Activated naive CD4-positive, alpha-beta T cell treated with anti-CD3 and anti-CD28 coated beads for 36 hours (primary cell): Measurements from ENCODE around the gene IL20RA. TPM values are rescaled to one million over a fixed set of nuclear protein-coding genes. Genes with fewer than 3 reads are reported as not detected.
"Not testable (repeated sequence)": the region's sequence is repeated elsewhere in the genome, so short reads cannot be mapped to it uniquely, and the experiment has no call there.

Source experiments
- CTCF ChIA-PET: fragments of 350-600 bp; sonication (Branson Sonifier 250); formaldehyde crosslinking; loops from one replicate; lab custom pipeline; 2021; ENCODE audit warnings: antibody characterized with exemption; lab: Charles Lee
- DNase-seq: peaks from one replicate; pipeline ENCODE4 v3.0.0-alpha.2; 2020
- H3K27ac Mint-ChIP-seq: one replicate; pipeline ENCODE4 v1.8.0; 2021; ENCODE audit warnings: mild to moderate bottlenecking, mixed read lengths
- H3K27me3 Mint-ChIP-seq: one replicate; pipeline ENCODE4 v1.8.0; 2021; ENCODE audit warnings: low read depth, mixed read lengths
- H3K36me3 Mint-ChIP-seq: one replicate; pipeline ENCODE4 v1.8.0; 2021; ENCODE audit warnings: low read depth, mixed read lengths
- H3K4me1 Mint-ChIP-seq: one replicate; pipeline ENCODE4 v1.8.0; 2021; ENCODE audit warnings: low read depth, mixed read lengths
- H3K4me3 Mint-ChIP-seq: one replicate; pipeline ENCODE4 v1.8.0; 2021; ENCODE audit warnings: mild to moderate bottlenecking, moderate library complexity, mixed read lengths
- H3K9me3 Mint-ChIP-seq: one replicate; pipeline ENCODE4 v1.8.0; 2021; ENCODE audit warnings: mixed read lengths
- intact Hi-C: fragments of 100-400 bp; cut with micrococcal nuclease; formaldehyde crosslinking; loops from one replicate; pipeline ENCODE4 v1.15.1; 2023
- total RNA-seq, 2 experiments: library from RNA; stranded (reverse); gene quantifications; one replicate each; pipeline ENCODE4 v1.2.3, GENCODE V29; 2021

Gene IL20RA
- total RNA-seq, 2 experiments from 2014 or later, result not detected

GRCh38 chr6:136961848-136962247 is 82.9 kb downstream of the IL20RA start:
- Mint-ChIP-seq H3K4me1 (peaks cover 4% of the 10 kb centered on the region), H3K27me3 (peaks cover 6% of the 10 kb centered on the region), H3K4me3 (no peak overlapping the region), H3K27ac (no peak overlapping the region), H3K9me3 (no peaks in the 10 kb centered on the region), H3K36me3 (no peaks in the 10 kb centered on the region)
- DNase-seq, result no peak
- intact Hi-C loops, result no loop called here
- CTCF ChIA-PET, result no interaction called here

GRCh38 chr6:136960781-136961180 is 84.0 kb downstream of the IL20RA start:
- Mint-ChIP-seq H3K36me3 (no peaks in the 10 kb centered on the region), H3K4me3 (no peak overlapping the region), H3K27me3 (peaks cover 6% of the 10 kb centered on the region), H3K4me1 (peaks cover 7% of the 10 kb centered on the region), H3K9me3 (no peaks in the 10 kb centered on the region), H3K27ac (no peak overlapping the region)
- DNase-seq, result no peak
- intact Hi-C loops, result no loop called here
- CTCF ChIA-PET, result interaction anchor here (0.6 kb wide), 1 partner anchor 61 kb away, joined by 4 read pairs; no protein-coding TSS in a partner anchor

- H3K36me3 Mint-ChIP-seq, H3K27ac Mint-ChIP-seq, H3K9me3 Mint-ChIP-seq, H3K4me1 Mint-ChIP-seq, H3K4me3 Mint-ChIP-seq, intact Hi-C loops, DNase-seq, H3K27me3 Mint-ChIP-seq: not testable (repeated sequence)
- CTCF ChIA-PET, result interaction anchor here (1.4 kb wide), 1 partner anchor 8 kb away, joined by 5 read pairs; no protein-coding TSS in a partner anchor
These were observed 84.8 kb downstream of the IL20RA start for GRCh38 chr6:136959935-136960334.

- no peak overlapping the region for H3K4me3 Mint-ChIP-seq
- DNase-seq, result no peak
- no peaks in the 10 kb centered on the region for H3K9me3 Mint-ChIP-seq
- H3K27me3 Mint-ChIP-seq, result peaks cover 2% of the 10 kb centered on the region
- no peaks in the 10 kb centered on the region for H3K36me3 Mint-ChIP-seq
- CTCF ChIA-PET, result interaction anchor here (1.4 to 1.9 kb wide), 2 partner anchors 9 to 11 kb away, joined by 5 read pairs; no protein-coding TSS in a partner anchor
- intact Hi-C loops, result no loop called here
- no peak overlapping the region for H3K27ac Mint-ChIP-seq
- H3K4me1 Mint-ChIP-seq, result peaks cover 7% of the 10 kb centered on the region
These were observed 85.3 kb downstream of the IL20RA start for GRCh38 chr6:136959471-136959891.

GRCh38 chr6:136958168-136958567 is 86.6 kb downstream of the IL20RA start:
- no peak for DNase-seq
- intact Hi-C loops, result no loop called here
- Mint-ChIP-seq H3K4me1 (peaks cover 7% of the 10 kb centered on the region), H3K36me3 (no peaks in the 10 kb centered on the region), H3K9me3 (no peaks in the 10 kb centered on the region), H3K27me3 (peaks cover 2% of the 10 kb centered on the region), H3K4me3 (no peak overlapping the region), H3K27ac (no peak overlapping the region)
- CTCF ChIA-PET, result interaction anchor here (1.9 kb wide), 1 partner anchor 13 kb away, joined by 5 read pairs; no protein-coding TSS in a partner anchor

GRCh38 chr6:136956590-136957544 is 87.9 kb downstream of the IL20RA start:
- Mint-ChIP-seq H3K9me3 (no peaks in the 10 kb centered on the region), H3K27me3 (peaks cover 2% of the 10 kb centered on the region), H3K27ac (no peak overlapping the region), H3K4me3 (no peak overlapping the region), H3K4me1 (peaks cover 7% of the 10 kb centered on the region), H3K36me3 (no peaks in the 10 kb centered on the region)
- CTCF ChIA-PET, result interaction anchor here (0.8 kb wide), 1 partner anchor 111 kb away, joined by 3 read pairs; no protein-coding TSS in a partner anchor
- no peak for DNase-seq
- intact Hi-C loops, result no loop called here

GRCh38 chr6:136955123-136955522 is 89.6 kb downstream of the IL20RA start:
- no peak for DNase-seq
- intact Hi-C loops, result no loop called here
- Mint-ChIP-seq H3K27me3 (peaks cover 2% of the 10 kb centered on the region), H3K4me1 (peaks cover 7% of the 10 kb centered on the region), H3K36me3 (no peaks in the 10 kb centered on the region), H3K4me3 (no peak overlapping the region), H3K27ac (no peak overlapping the region), H3K9me3 (no peaks in the 10 kb centered on the region)
- CTCF ChIA-PET, result interaction anchor here (0.6 kb wide), 1 partner anchor 1049 kb away, joined by 3 read pairs; no protein-coding TSS in a partner anchor

GRCh38 chr6:136952714-136953260 is 92.0 kb downstream of the IL20RA start:
- H3K4me1 Mint-ChIP-seq, result peaks cover 7% of the 10 kb centered on the region
- intact Hi-C loops, result no loop called here
- CTCF ChIA-PET, result no interaction called here
- H3K27me3 Mint-ChIP-seq, result no peaks in the 10 kb centered on the region
- no peak overlapping the region for H3K4me3 Mint-ChIP-seq
- DNase-seq, result no peak
- peaks cover 3% of the 10 kb centered on the region for H3K9me3 Mint-ChIP-seq
- no peaks in the 10 kb centered on the region for H3K36me3 Mint-ChIP-seq
- no peak overlapping the region for H3K27ac Mint-ChIP-seq

- intact Hi-C loops, result no loop called here
- H3K9me3 Mint-ChIP-seq, result peaks cover 3% of the 10 kb centered on the region
- CTCF ChIA-PET, result no interaction called here
- no peak overlapping the region for H3K4me3 Mint-ChIP-seq
- H3K36me3 Mint-ChIP-seq, result no peaks in the 10 kb centered on the region
- H3K27ac Mint-ChIP-seq, result no peak overlapping the region
- H3K27me3 Mint-ChIP-seq, result peaks cover 2% of the 10 kb centered on the region
- no peak for DNase-seq
- H3K4me1 Mint-ChIP-seq, result no peaks in the 10 kb centered on the region
These were observed 94.2 kb downstream of the IL20RA start for GRCh38 chr6:136950436-136951126.

Other genes starting within 250 kb of the IL20RA start
- 1 to 10 TPM; 6.0 to 6.4 TPM for gene PEX7, start 222.4 kb downstream of the IL20RA start, total RNA-seq
- not detected for gene SLC35D3, start 122.7 kb downstream of the IL20RA start, total RNA-seq
- gene IL22RA2, start 128.7 kb upstream of the IL20RA start, total RNA-seq, result not detected
- 10 to 100 TPM; 25.5 to 26.4 TPM for gene IFNGR1, start 174.4 kb upstream of the IL20RA start, total RNA-seq